ENCODE data around the gene ALDH18A1. TPM values are rescaled to one million over a fixed set of nuclear protein-coding genes. Genes with fewer than 3 reads are reported as not detected.

The ALDH18A1 gene
- total RNA-seq, 1 experiment from 2014 or later: 114 TPM

DNA sequence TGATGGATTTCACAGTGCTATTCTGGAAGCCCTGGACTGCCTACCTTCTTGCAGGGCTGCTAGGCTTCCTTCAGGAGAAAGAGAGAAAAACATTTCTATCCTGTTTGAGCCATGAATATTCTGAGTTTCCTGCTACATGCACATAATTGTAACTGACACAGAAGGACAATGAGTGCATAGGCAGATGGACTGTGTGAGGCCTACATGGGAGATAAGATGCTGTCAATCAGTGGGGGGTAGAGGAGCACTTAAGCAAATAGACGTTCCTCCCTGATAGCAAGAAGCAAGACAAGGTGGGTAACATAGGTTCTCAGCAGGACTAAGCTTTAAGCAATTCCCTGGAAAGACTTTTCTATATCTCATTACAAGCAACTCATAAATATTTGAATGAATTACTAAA is 11.6 kb downstream of the ALDH18A1 start:
- Histone ChIP-seq H4K20me1 (ENCODE audit: control insufficient read depth, insufficient read depth, insufficient read length) (no peaks in the 10 kb centered on the region), H2BK5ac (ENCODE audit: insufficient read length, low read length) (no peak overlapping the region), H3K23me2 (ENCODE audit: insufficient read length, low read depth, low read length, poor library complexity, severe bottlenecking) (no peaks in the 10 kb centered on the region), H4K8ac (replicated peaks; ENCODE audit: insufficient read length, low read depth, low read length) (no peak overlapping the region), H2AK5ac (ENCODE audit: insufficient read length, low read length) (no peak overlapping the region), H3K79me1 (ENCODE audit: insufficient read depth, low read depth, low read length, poor library complexity, severe bottlenecking) (no peaks in the 10 kb centered on the region), H4K5ac (ENCODE audit: insufficient read length, low read depth, low read length) (no peak overlapping the region), H2BK120ac (ENCODE audit: low read depth, low read length, poor library complexity, severe bottlenecking) (no peak overlapping the region), H4K91ac (ENCODE audit: insufficient read length, low read depth, low read length) (no peak overlapping the region), H2BK12ac (ENCODE audit: insufficient read length, low read depth, low read length) (no peak overlapping the region), H3K56ac (ENCODE audit: insufficient read length, low read depth, low read length) (no peak overlapping the region), H3K79me2 (ENCODE audit: insufficient read depth, low read length) (no peaks in the 10 kb centered on the region), H2BK15ac (ENCODE audit: low read depth, low read length) (no peak overlapping the region), H3K9ac (ENCODE audit: extremely low read depth, insufficient read length, low read length) (no peak overlapping the region), H2AFZ (ENCODE audit: low read length) (no peak overlapping the region), H3K4me1 (ENCODE audit: insufficient read depth, low read length) (no peaks in the 10 kb centered on the region), H3T11ph (ENCODE audit: low read length) (no peak overlapping the region), H3K9me3 (ENCODE audit: control insufficient read depth, low read depth, low read length) (no peaks in the 10 kb centered on the region), H3K27me3 (ENCODE audit: insufficient read depth, low read length) (no peaks in the 10 kb centered on the region), H3K4me2 (ENCODE audit: insufficient read depth, insufficient read length, low read length) (no peak overlapping the region), H2BK20ac (ENCODE audit: low read depth, low read length, poor library complexity, severe bottlenecking) (no peak overlapping the region), H3K23ac (ENCODE audit: insufficient read length, low read depth, low read length) (no peak overlapping the region), H3K4ac (ENCODE audit: low read depth, low read length) (no peak overlapping the region), H3K27ac (ENCODE audit: insufficient read length, low read depth, low read length) (no peak overlapping the region), H3K18ac (ENCODE audit: insufficient read length, low read depth, low read length) (no peak overlapping the region), H3K14ac (ENCODE audit: insufficient read depth, low read length) (no peak overlapping the region)
- peaks cover 1 to 2% of the 10 kb centered on the region in 2 experiments; a peak in 2 of 4 replicates for H3K4me1 Mint-ChIP-seq
- H3K9me3 Mint-ChIP-seq: peaks cover 0 to 4% of the 10 kb centered on the region in 2 experiments; a peak in 1 of 5 replicates
- TF ChIP-seq, protein P1, sequence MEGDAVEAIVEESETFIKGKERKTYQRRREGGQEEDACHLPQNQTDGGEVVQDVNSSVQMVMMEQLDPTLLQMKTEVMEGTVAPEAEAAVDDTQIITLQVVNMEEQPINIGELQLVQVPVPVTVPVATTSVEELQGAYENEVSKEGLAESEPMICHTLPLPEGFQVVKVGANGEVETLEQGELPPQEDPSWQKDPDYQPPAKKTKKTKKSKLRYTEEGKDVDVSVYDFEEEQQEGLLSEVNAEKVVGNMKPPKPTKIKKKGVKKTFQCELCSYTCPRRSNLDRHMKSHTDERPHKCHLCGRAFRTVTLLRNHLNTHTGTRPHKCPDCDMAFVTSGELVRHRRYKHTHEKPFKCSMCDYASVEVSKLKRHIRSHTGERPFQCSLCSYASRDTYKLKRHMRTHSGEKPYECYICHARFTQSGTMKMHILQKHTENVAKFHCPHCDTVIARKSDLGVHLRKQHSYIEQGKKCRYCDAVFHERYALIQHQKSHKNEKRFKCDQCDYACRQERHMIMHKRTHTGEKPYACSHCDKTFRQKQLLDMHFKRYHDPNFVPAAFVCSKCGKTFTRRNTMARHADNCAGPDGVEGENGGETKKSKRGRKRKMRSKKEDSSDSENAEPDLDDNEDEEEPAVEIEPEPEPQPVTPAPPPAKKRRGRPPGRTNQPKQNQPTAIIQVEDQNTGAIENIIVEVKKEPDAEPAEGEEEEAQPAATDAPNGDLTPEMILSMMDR (conservative IDR thresholded peaks at IDR 0.05): no peak
- no peaks in the 10 kb centered on the region for H3K27me3 Mint-ChIP-seq (ENCODE audit: low read depth)
- no peak overlapping the region for H3K4me3 Mint-ChIP-seq
- no peak overlapping the region for H3K27ac Mint-ChIP-seq
- peaks cover 14 to 67% (median 54%) of the 10 kb centered on the region in 3 experiments; a peak in 6 of 7 replicates for H3K36me3 Mint-ChIP-seq (ENCODE audit: insufficient read depth in 1 of 3, low read depth in 3 of 3)
- no peak for DNase-seq
- WGBS (ENCODE audit: extremely low coverage, insufficient read length, low lambda C conversion rate): no CpG with 5 or more reads among the region's 1 CpG

Data from H9 (cell line).